Transverse colon (tissue), 4 donors: Measurements from ENCODE around the gene TLR4. TPM values are rescaled to one million over a fixed set of nuclear protein-coding genes. Genes with fewer than 3 reads are reported as not detected.

ENCODE experiments used
- DNase-seq: peaks from one replicate; pipeline ENCODE4 v3.0.0-alpha.2; 2019
- H3K27ac ChIP-seq, 4 donors: fragments of 200-600 bp; sonication (generic); 2 replicates each; pipeline ENCODE4 v1.5.1; 2016 to 2018; ENCODE audit warnings: inconsistent platforms in 4 of 4
- H3K27me3 ChIP-seq: fragments of 200-600 bp; sonication (generic); 2 replicates; pipeline ENCODE4 v1.5.1; 2017; ENCODE audit warnings: inconsistent platforms
- H3K36me3 ChIP-seq, 4 donors: fragments of 200-600 bp; sonication (generic); 2 replicates each; pipeline ENCODE4 v1.5.1; 2017 to 2019; ENCODE audit warnings: inconsistent platforms in 4 of 4
- H3K4me1 ChIP-seq, 4 donors: fragments of 200-600 bp; sonication (generic); 2 replicates each; pipeline ENCODE4 v1.5.1; 2017 to 2020; ENCODE audit warnings: inconsistent platforms in 4 of 4
- H3K4me3 ChIP-seq, 4 donors: fragments of 200-600 bp; sonication (generic); 1 replicate in 1 of 4; 2 replicates in 3 of 4; pipeline versions ENCODE4 v1.5.1 to v1.6.1; 2017 to 2019; ENCODE audit warnings: inconsistent platforms in 4 of 4
- H3K9me3 ChIP-seq, 2 donors: fragments of 200-600 bp; sonication (generic); 2 replicates each; pipeline ENCODE4 v1.5.1; 2017 to 2019; ENCODE audit warnings: inconsistent platforms in 2 of 2
- CTCF ChIP-seq, 5 experiments: fragments of 200-600 bp in 3 of 5; fragments of 450-650 bp in 2 of 5; sonication (generic) in 3 of 5; IDR thresholded peaks; 1 replicate in 2 of 5; 2 replicates in 3 of 5; pipeline ENCODE4 v1.5.1; 2016 to 2017; ENCODE audit warnings: antibody characterized with exemption in 5 of 5, inconsistent platforms in 3 of 5, mild to moderate bottlenecking in 2 of 5, moderate library complexity in 1 of 5
- EP300 ChIP-seq: sonication (generic); formaldehyde crosslinking; IDR thresholded peaks from one replicate; pipeline ENCODE4 v1.6.1; 2017; ENCODE audit warnings: antibody characterized with exemption, low read depth
- POLR2A ChIP-seq: fragments of 450-650 bp; IDR thresholded peaks from one replicate; pipeline ENCODE4 v1.6.1; 2016; ENCODE audit warnings: antibody characterized with exemption, mild to moderate bottlenecking, moderate library complexity
- POLR2AphosphoS5 ChIP-seq, 3 donors: sonication (generic); formaldehyde crosslinking; IDR thresholded peaks; one replicate each; pipeline ENCODE4 v1.6.1; 2016; ENCODE audit warnings: antibody characterized with exemption in 3 of 3
- WGBS, 2 donors: methylation state at CpG; one replicate each; pipeline ENCODE4 v1.1.5; 2018; ENCODE audit warnings: low coverage in 1 of 2; 5-methylcytosine and 5-hydroxymethylcytosine counted together
- in situ Hi-C, 4 donors: fragments of 200-750 bp; cut with MboI; loops; one replicate each; pipeline versions ENCODE4 v1.15.0 to v1.15.1; 2017; ENCODE audit warnings: low sequenced_read_pairs in 3 of 4, low pct_ligation_motif_present in 1 of 4, low pct_unique_long_range_greater_than_20kb in 1 of 4
- intact Hi-C: fragments of 100-400 bp; cut with DNase I; formaldehyde crosslinking; loops from one replicate; pipeline ENCODE4 v1.15.1; 2023; ENCODE audit warnings: low total_unique reads
- total RNA-seq, 4 donors: library from RNA; depleted of rRNA; stranded (reverse); fragments of >200 nt; gene quantifications; one replicate each; pipeline ENCODE4 v1.1.0, GENCODE V29; 2016

TLR4 gene
- 10 to 100 TPM in 1 of 4 donors, 1 to 10 TPM in 3; 2.2 to 12.4 (median 6.5) TPM for total RNA-seq

- H3K4me1 ChIP-seq = peaks cover 0 to 19% (median 8%) of the 10 kb centered on the region in 4 donors
- H3K4me3 ChIP-seq = peak within 1 kb of the TSS in 3 of 4 donors; percentile 25 to 47 (median 28)
Observed at GRCh38 chr9:117704024-117704575, at the start of gene TLR4. TLR4 (plus strand) TSS chr9:117704403; CDS start chr9:117704473, 70 bp downstream.

GRCh38 chr9:117656002-117656401 is 48.2 kb upstream of the TLR4 start:
- Histone ChIP-seq H3K27me3 (no peaks in the 10 kb centered on the region), H3K27ac (no peak overlapping the region), H3K36me3 (no peaks in the 10 kb centered on the region), H3K4me1 (no peaks in the 10 kb centered on the region), H3K4me3 (no peak overlapping the region), H3K9me3 (no peaks in the 10 kb centered on the region)
- 77 to 83% methylated on average over 2 of the region's 2 CpGs for WGBS, 2 donors
- intact Hi-C loops (no loop called here), in situ Hi-C loops (loop anchor here in 1 of 4 donors (25.0 kb wide), 1 partner anchor 106 kb away; no protein-coding TSS in a partner anchor)
- DNase-seq = no peak
- TF ChIP-seq CTCF (IDR thresholded peaks at IDR 0.05) = no peak
- no peak for TF ChIP-seq POLR2A
- no peak for TF ChIP-seq EP300
- no peak for TF ChIP-seq POLR2AphosphoS5 (IDR thresholded peaks at IDR 0.05)

More at GRCh38 chr9:117704024-117704575, at the start of gene TLR4:
- no peaks in the 10 kb centered on the region for H3K27me3 ChIP-seq
- intact Hi-C loops = no loop called here
- H3K9me3 ChIP-seq = no peaks in the 10 kb centered on the region
- 7 to 11% methylated on average over 3 to 13 of the region's 13 CpGs for WGBS, 2 donors
- H3K36me3 ChIP-seq = no peaks in the 10 kb centered on the region
- in situ Hi-C loops = no loop called here
- H3K27ac ChIP-seq = peak within 1 kb of the TSS; percentile 77 to 85 (median 80)
- peak; percentile 71 for DNase-seq
- TF ChIP-seq POLR2A (peak; percentile 78), CTCF (IDR thresholded peaks at IDR 0.05) (no peak), POLR2AphosphoS5 (IDR thresholded peaks at IDR 0.05) (peak; percentile 39 to 79 (median 71))

- Histone ChIP-seq H3K36me3 (no peaks in the 10 kb centered on the region), H3K9me3 (no peaks in the 10 kb centered on the region), H3K4me1 (peaks cover 0 to 5% (median 0%) of the 10 kb centered on the region in 4 donors), H3K27ac (no peak overlapping the region), H3K27me3 (no peaks in the 10 kb centered on the region), H3K4me3 (no peak overlapping the region)
- intact Hi-C loops = no loop called here
- in situ Hi-C loops = loop anchor here in 1 of 4 donors (25.0 kb wide), 1 partner anchor 100 kb away; no protein-coding TSS in a partner anchor
- no peak for TF ChIP-seq POLR2AphosphoS5 (IDR thresholded peaks at IDR 0.05)
- TF ChIP-seq EP300 = no peak
- TF ChIP-seq CTCF (IDR thresholded peaks at IDR 0.05) = no peak
- TF ChIP-seq POLR2A = no peak
- DNase-seq = no peak
- 66 to 75% methylated on average over 2 to 3 of the region's 3 CpGs for WGBS, 2 donors
Observed at GRCh38 chr9:117662651-117663050, 41.6 kb upstream of the TLR4 start.

GRCh38 chr9:117664419-117664818 is 39.8 kb upstream of the TLR4 start:
- H3K27ac ChIP-seq = no peak overlapping the region
- no peaks in the 10 kb centered on the region for H3K36me3 ChIP-seq
- TF ChIP-seq POLR2A (no peak), CTCF (IDR thresholded peaks at IDR 0.05) (no peak), EP300 (no peak), POLR2AphosphoS5 (IDR thresholded peaks at IDR 0.05) (no peak)
- intact Hi-C loops = no loop called here
- H3K4me1 ChIP-seq = peaks cover 0 to 5% (median 0%) of the 10 kb centered on the region in 4 donors
- no peak for DNase-seq
- H3K4me3 ChIP-seq = no peak overlapping the region
- 83 to 86% methylated on average over 1 of the region's 1 CpG for WGBS, 2 donors
- H3K9me3 ChIP-seq = no peaks in the 10 kb centered on the region
- no peaks in the 10 kb centered on the region for H3K27me3 ChIP-seq
- in situ Hi-C loops = loop anchor here in 1 of 4 donors (25.0 kb wide), 1 partner anchor 98 kb away; no protein-coding TSS in a partner anchor
